HTR-8/SVneo (cell line): ENCODE data around the gene NUP205.
"Not testable (repeated sequence)": the region's sequence is repeated elsewhere in the genome, so short reads cannot be mapped to it uniquely, and the experiment has no call there.

Source experiments
- DNase-seq: peaks from one replicate; pipeline ENCODE4 v3.0.0; 2011; ENCODE audit warnings: low spot score, mixed read lengths; ENCODE audit not compliant: insufficient read length
- FAIRE-seq: peaks from 2 replicates; lab custom pipeline; 2011; peaks lifted over from hg19 to GRCh38; lab: Jason Lieb, UNC

The NUP205 gene

GRCh38 chr7:135602304-135602703 is 44.6 kb downstream of the NUP205 start:
- DNase-seq, result no peak
- FAIRE-seq, result no peak

- FAIRE-seq (no peak), DNase-seq (no peak)
Measured at GRCh38 chr7:135616136-135616535, 58.4 kb downstream of the NUP205 start.

GRCh38 chr7:135617781-135618180 is 60.1 kb downstream of the NUP205 start:
- FAIRE-seq (no peak), DNase-seq (no peak)

- DNase-seq, result no peak
- FAIRE-seq, result no peak
Measured at GRCh38 chr7:135618510-135618909, 60.8 kb downstream of the NUP205 start.

- no peak for DNase-seq
- no peak for FAIRE-seq
Measured at GRCh38 chr7:135620447-135620846, 62.7 kb downstream of the NUP205 start.

- FAIRE-seq, result no peak
- DNase-seq, result peak; percentile 29
Measured at GRCh38 chr7:135620980-135621850, 63.5 kb downstream of the NUP205 start.

GRCh38 chr7:135634191-135634878 is 76.6 kb downstream of the NUP205 start:
- FAIRE-seq (no peak), DNase-seq (no peak)

GRCh38 chr7:135639690-135640089 is 82.0 kb downstream of the NUP205 start:
- DNase-seq, FAIRE-seq: not testable (repeated sequence)

- no peak for DNase-seq
- no peak for FAIRE-seq
Measured at GRCh38 chr7:135644154-135644553, 86.4 kb downstream of the NUP205 start.

GRCh38 chr7:135644729-135645128 is 87.0 kb downstream of the NUP205 start:
- DNase-seq (no peak), FAIRE-seq (no peak)

- FAIRE-seq (no peak), DNase-seq (no peak)
Measured at GRCh38 chr7:135645296-135645904, 87.7 kb downstream of the NUP205 start.

GRCh38 chr7:135647755-135648154 is 90.0 kb downstream of the NUP205 start:
- no peak for DNase-seq
- no peak for FAIRE-seq

GRCh38 chr7:135648235-135648634 is 90.5 kb downstream of the NUP205 start:
- no peak for DNase-seq
- no peak for FAIRE-seq

- FAIRE-seq (peak; percentile 40), DNase-seq (peak; percentile 69)
Measured at GRCh38 chr7:135650831-135651573, 93.3 kb downstream of the NUP205 start.

- no peak for DNase-seq
- no peak for FAIRE-seq
Measured at GRCh38 chr7:135653340-135654080, 95.8 kb downstream of the NUP205 start.

- FAIRE-seq (no peak), DNase-seq (no peak)
Measured at GRCh38 chr7:135658564-135658963, 100.8 kb downstream of the NUP205 start.

GRCh38 chr7:135659159-135659846 is 101.6 kb downstream of the NUP205 start:
- no peak for FAIRE-seq

GRCh38 chr7:135661311-135662122 is 103.8 kb downstream of the NUP205 start:
- DNase-seq (no peak), FAIRE-seq (no peak)

More at GRCh38 chr7:135659159-135659846, 101.6 kb downstream of the NUP205 start:
- DNase-seq, result no peak

GRCh38 chr7:135662123-135662372 is 104.3 kb downstream of the NUP205 start:
- no peak for FAIRE-seq
- no peak for DNase-seq
